Muscle of leg (tissue), 11 donors: ENCODE data around the gene ALK. TPM values are rescaled to one million over a fixed set of nuclear protein-coding genes. Genes with fewer than 3 reads are reported as not detected.

Experiments used
- DNase-seq: peaks from one replicate; pipeline ENCODE4 v3.0.0; 2013
- H3K27ac ChIP-seq: one replicate; pipeline ENCODE4 v1.5.1; 2013; ENCODE audit warnings: mild to moderate bottlenecking, low read length, control low read depth
- H3K27me3 ChIP-seq: one replicate; pipeline ENCODE4 v1.6.1; 2013; ENCODE audit warnings: low read length; ENCODE audit not compliant: control insufficient read depth, insufficient read depth
- H3K36me3 ChIP-seq: one replicate; pipeline ENCODE4 v1.6.1; 2013; ENCODE audit warnings: low read length; ENCODE audit not compliant: control insufficient read depth, insufficient read depth
- H3K4me1 ChIP-seq: one replicate; pipeline ENCODE4 v1.6.1; 2013; ENCODE audit warnings: low read length; ENCODE audit not compliant: control insufficient read depth, insufficient read depth
- H3K4me3 ChIP-seq: one replicate; pipeline ENCODE4 v1.5.1; 2013; ENCODE audit warnings: low read length, control low read depth
- H3K9me3 ChIP-seq: replicated peaks from 2 replicates; pipeline ENCODE4 v1.6.1; 2013; ENCODE audit warnings: low read depth, low read length; ENCODE audit not compliant: control insufficient read depth
- WGBS: methylation state at CpG from one replicate; pipeline ENCODE4 v1.1.5; 2013; ENCODE audit warnings: missing lambda C conversion rate; ENCODE audit not compliant: insufficient coverage; 5-methylcytosine and 5-hydroxymethylcytosine counted together
- polyA plus RNA-seq, 8 donors: library from polyadenylated mRNA; unstranded; fragments of 120-200 nt; gene quantifications; one replicate each; pipeline versions ENCODE4 v1.2.1 to v1.2.3, GENCODE V29; 2013; ENCODE audit warnings: inconsistent platforms in 1 of 8, low replicate concordance in 1 of 8; ENCODE audit not compliant: insufficient read length in 8 of 8, insufficient read depth in 1 of 8
- total RNA-seq: library from RNA; stranded (reverse); fragments of 120-200 nt; gene quantifications from one replicate; pipeline ENCODE4 v1.2.4, GENCODE V29; 2013

ALK gene
- total and polyA plus RNA-seq, 9 donors: 0.04 to 0.29 (median 0.09) TPM

GRCh38 chr2:29620890-29621289 lies 300.5 kb downstream of the ALK start:
- no CpG with 5 or more reads among the region's 1 CpG for WGBS
- Histone ChIP-seq H3K36me3 (no peaks in the 10 kb centered on the region), H3K9me3 (no peaks in the 10 kb centered on the region), H3K27ac (no peak overlapping the region), H3K4me3 (no peak overlapping the region), H3K4me1 (no peaks in the 10 kb centered on the region), H3K27me3 (peaks cover under 1% of the 10 kb centered on the region)
- no peak for DNase-seq

GRCh38 chr2:29619689-29620088 lies 301.7 kb downstream of the ALK start:
- Histone ChIP-seq H3K27me3 (peaks cover 2% of the 10 kb centered on the region), H3K27ac (no peak overlapping the region), H3K4me3 (no peak overlapping the region), H3K4me1 (no peaks in the 10 kb centered on the region), H3K9me3 (no peaks in the 10 kb centered on the region), H3K36me3 (no peaks in the 10 kb centered on the region)
- DNase-seq: no peak
- 84% methylated on average over 3 of the region's 6 CpGs for WGBS

DNA sequence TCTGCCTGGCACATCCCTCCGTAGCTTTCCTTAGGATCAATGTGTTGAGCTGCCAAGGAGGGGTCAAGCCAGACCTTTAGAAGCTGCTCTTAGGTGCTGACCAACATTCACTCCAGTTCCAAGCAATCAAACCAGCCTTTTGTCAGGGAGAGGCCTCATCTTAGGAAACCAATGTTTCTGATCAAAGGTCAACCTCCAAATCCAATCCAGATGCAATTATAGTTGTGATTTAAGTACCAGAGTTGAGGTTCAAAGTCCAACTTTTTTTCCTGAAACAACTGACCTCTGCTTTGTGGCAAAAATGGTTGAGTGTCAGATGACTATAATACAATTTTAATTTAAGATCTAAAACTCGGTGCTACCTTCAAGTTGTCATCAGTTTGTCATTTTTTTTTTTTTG lies 303.4 kb downstream of the ALK start:
- Histone ChIP-seq H3K9me3 (no peaks in the 10 kb centered on the region), H3K4me3 (no peak overlapping the region), H3K4me1 (no peaks in the 10 kb centered on the region), H3K36me3 (no peaks in the 10 kb centered on the region), H3K27me3 (peaks cover 2% of the 10 kb centered on the region), H3K27ac (no peak overlapping the region)
- WGBS: no CpG with 5 or more reads among the region's 2 CpGs
- no peak for DNase-seq

- Histone ChIP-seq H3K9me3 (no peaks in the 10 kb centered on the region), H3K36me3 (no peaks in the 10 kb centered on the region), H3K4me3 (no peak overlapping the region), H3K4me1 (no peaks in the 10 kb centered on the region), H3K27me3 (peaks cover 2% of the 10 kb centered on the region), H3K27ac (no peak overlapping the region)
- WGBS: 65% methylated on average over 2 of the region's 3 CpGs
- no peak for DNase-seq
These were observed 304.0 kb downstream of the ALK start for GRCh38 chr2:29617351-29617750.

GRCh38 chr2:29616569-29616968 lies 304.8 kb downstream of the ALK start:
- H3K4me3 ChIP-seq: no peak overlapping the region
- no peaks in the 10 kb centered on the region for H3K36me3 ChIP-seq
- WGBS: no CpG with 5 or more reads among the region's 1 CpG
- no peak overlapping the region for H3K27ac ChIP-seq
- DNase-seq: no peak
- H3K4me1 ChIP-seq: no peaks in the 10 kb centered on the region
- peaks cover 2% of the 10 kb centered on the region for H3K27me3 ChIP-seq
- H3K9me3 ChIP-seq: no peaks in the 10 kb centered on the region

- peaks cover 2% of the 10 kb centered on the region for H3K27me3 ChIP-seq
- no peaks in the 10 kb centered on the region for H3K9me3 ChIP-seq
- H3K27ac ChIP-seq: no peak overlapping the region
- no peaks in the 10 kb centered on the region for H3K36me3 ChIP-seq
- WGBS: 79% methylated on average over 5 of the region's 6 CpGs
- no peak for DNase-seq
- no peak overlapping the region for H3K4me3 ChIP-seq
- no peaks in the 10 kb centered on the region for H3K4me1 ChIP-seq
These were observed 305.5 kb downstream of the ALK start for GRCh38 chr2:29615841-29616240.

- Histone ChIP-seq H3K4me1 (no peaks in the 10 kb centered on the region), H3K27ac (no peak overlapping the region), H3K36me3 (no peaks in the 10 kb centered on the region), H3K27me3 (peaks cover 2% of the 10 kb centered on the region), H3K9me3 (no peaks in the 10 kb centered on the region), H3K4me3 (no peak overlapping the region)
- 100% methylated on average over 2 of the region's 5 CpGs for WGBS
- no peak for DNase-seq
These were observed 306.2 kb downstream of the ALK start for GRCh38 chr2:29615183-29615582.

DNA sequence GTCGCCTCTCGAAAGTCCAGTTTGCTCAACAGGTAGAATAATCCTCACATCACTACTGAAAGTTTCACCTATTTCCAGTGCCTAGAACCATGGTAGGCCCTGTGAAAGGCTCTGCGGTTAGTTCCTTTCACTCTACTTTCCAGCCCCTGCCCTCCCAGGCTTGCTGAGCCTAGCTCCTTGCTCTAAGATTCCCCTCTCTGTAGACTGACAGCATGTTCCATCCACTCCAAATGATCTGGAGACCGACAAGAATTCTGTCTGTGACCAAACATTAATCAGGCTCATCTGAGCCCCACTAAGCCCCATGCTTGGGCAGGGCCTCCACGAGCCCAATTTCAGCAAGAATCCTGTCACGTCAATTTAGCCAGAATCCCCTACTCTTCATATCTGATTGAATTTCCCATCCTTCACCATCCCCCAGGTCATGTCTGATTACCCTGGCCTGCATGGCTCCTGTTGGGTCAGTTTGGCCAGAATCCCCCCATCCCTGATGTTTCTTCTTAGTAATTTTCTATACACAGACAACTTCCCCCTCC lies 307.0 kb downstream of the ALK start:
- no peaks in the 10 kb centered on the region for H3K36me3 ChIP-seq
- no peak overlapping the region for H3K27ac ChIP-seq
- H3K4me3 ChIP-seq: no peak overlapping the region
- peaks cover 2% of the 10 kb centered on the region for H3K27me3 ChIP-seq
- no peak for DNase-seq
- WGBS: 93% methylated on average over 5 of the region's 6 CpGs
- no peaks in the 10 kb centered on the region for H3K4me1 ChIP-seq
- H3K9me3 ChIP-seq: no peaks in the 10 kb centered on the region

- H3K27me3 ChIP-seq: peaks cover 2% of the 10 kb centered on the region
- WGBS: 58% methylated on average over 6 of the region's 8 CpGs
These were observed 307.6 kb downstream of the ALK start for GRCh38 chr2:29613792-29614266.

GRCh38 chr2:29613067-29613466 lies 308.3 kb downstream of the ALK start:
- Histone ChIP-seq H3K27ac (no peak overlapping the region), H3K4me1 (no peaks in the 10 kb centered on the region), H3K9me3 (no peaks in the 10 kb centered on the region), H3K27me3 (peaks cover 2% of the 10 kb centered on the region), H3K36me3 (no peaks in the 10 kb centered on the region), H3K4me3 (no peak overlapping the region)
- 73% methylated on average over 1 of the region's 3 CpGs for WGBS
- DNase-seq: no peak

More at GRCh38 chr2:29613792-29614266, 307.6 kb downstream of the ALK start:
- H3K4me1 ChIP-seq: no peaks in the 10 kb centered on the region
- H3K9me3 ChIP-seq: no peaks in the 10 kb centered on the region
- no peak for DNase-seq
- H3K4me3 ChIP-seq: no peak overlapping the region
- no peaks in the 10 kb centered on the region for H3K36me3 ChIP-seq
- H3K27ac ChIP-seq: no peak overlapping the region

DNA sequence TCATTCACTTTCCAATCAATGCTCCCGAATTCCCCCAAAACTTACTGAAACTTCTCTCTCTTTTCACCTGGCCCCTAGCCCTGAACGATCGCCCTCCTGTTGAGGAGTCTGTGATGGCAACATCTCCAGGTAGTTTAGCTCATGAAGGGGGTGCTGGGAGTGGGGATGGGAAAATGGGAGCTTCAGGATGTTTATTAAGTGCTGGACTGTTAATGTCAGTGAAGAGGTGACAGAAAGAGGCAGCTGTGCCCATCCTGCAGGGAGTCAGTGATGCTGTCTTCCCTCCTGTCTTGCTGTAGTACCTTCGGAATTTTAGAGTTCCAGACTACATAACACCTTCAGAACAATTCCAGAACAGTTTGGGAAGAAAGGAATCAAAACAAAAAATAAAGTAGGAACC lies 308.8 kb downstream of the ALK start:
- no CpG with 5 or more reads among the region's 4 CpGs for WGBS
- H3K27ac ChIP-seq: no peak overlapping the region
- H3K27me3 ChIP-seq: peaks cover 2% of the 10 kb centered on the region
- H3K9me3 ChIP-seq: no peaks in the 10 kb centered on the region
- no peak for DNase-seq
- no peaks in the 10 kb centered on the region for H3K36me3 ChIP-seq
- H3K4me3 ChIP-seq: no peak overlapping the region
- no peaks in the 10 kb centered on the region for H3K4me1 ChIP-seq
